ENCODE data around the gene LYZL1.
"Not testable (repeated sequence)": the region's sequence is repeated elsewhere in the genome, so short reads cannot be mapped to it uniquely, and the experiment has no call there.

The LYZL1 gene

GRCh38 chr10:29265210-29265768, 23.6 kb upstream of the LYZL1 start:
- DNase-seq: no peak

GRCh38 chr10:29266641-29267040, 22.2 kb upstream of the LYZL1 start:
- peak; percentile 37 for DNase-seq

DNA sequence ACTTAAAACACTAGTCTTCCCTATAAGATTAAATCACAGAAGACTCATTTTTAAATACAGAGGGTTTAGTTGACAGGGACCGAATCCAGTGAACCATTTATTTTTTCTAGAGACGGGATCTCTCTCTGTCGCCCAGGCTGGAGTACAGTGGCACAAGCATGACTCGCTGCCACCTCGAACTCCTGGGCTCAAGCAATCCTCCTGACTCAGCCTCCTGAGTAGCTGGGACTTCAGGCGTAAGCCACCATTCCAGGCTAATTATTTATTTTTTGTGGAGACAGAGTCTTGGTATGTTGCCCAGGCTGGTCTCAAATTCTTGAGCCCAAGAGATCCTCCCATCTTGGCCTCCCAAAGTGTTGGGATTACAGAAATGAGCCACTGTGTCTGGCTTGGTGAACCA, 20.9 kb upstream of the LYZL1 start:
- DNase-seq: no peak

- DNase-seq: no peak
Measured at GRCh38 chr10:29269486-29269885, 19.4 kb upstream of the LYZL1 start.

DNA sequence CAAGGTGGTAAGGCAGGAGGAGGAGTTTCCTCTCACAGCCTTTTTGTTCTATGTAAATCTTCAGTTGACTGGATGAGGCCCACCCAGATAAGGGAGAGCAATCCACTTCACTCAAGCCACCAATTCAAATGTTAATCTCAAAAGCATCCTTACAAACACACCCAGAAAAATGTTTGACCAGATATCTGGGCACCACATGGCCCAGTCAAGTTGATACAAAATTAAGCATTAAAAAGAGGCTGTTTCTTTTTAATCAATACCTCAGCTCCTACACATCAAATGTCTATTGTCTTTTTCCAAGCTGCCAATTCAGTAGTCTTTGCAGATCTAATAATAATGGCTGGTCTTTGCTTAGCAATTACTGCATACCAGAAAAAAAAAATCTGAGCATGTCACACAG, 18.0 kb upstream of the LYZL1 start:
- no peak for DNase-seq

DNA sequence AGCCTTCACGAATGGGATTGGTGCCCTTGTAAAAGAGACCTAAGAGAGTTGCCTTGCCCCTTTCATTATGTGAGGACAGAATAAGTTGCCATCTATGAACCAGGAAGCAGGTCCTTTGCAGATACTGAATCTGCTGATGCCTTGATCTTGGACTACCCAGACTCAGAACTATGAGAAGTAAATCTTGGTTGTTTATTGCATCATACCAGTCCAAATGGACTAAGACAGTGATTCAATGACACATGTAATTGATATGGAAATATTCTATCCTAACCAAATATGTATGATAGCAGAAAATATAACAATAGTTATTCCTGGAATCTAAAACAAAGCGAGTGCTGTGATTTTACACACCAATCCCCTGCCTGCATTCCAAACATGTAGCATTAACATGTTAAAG, 17.0 kb upstream of the LYZL1 start:
- no peak for DNase-seq

GRCh38 chr10:29273478-29273877, 15.4 kb upstream of the LYZL1 start:
- no peak for DNase-seq

DNA sequence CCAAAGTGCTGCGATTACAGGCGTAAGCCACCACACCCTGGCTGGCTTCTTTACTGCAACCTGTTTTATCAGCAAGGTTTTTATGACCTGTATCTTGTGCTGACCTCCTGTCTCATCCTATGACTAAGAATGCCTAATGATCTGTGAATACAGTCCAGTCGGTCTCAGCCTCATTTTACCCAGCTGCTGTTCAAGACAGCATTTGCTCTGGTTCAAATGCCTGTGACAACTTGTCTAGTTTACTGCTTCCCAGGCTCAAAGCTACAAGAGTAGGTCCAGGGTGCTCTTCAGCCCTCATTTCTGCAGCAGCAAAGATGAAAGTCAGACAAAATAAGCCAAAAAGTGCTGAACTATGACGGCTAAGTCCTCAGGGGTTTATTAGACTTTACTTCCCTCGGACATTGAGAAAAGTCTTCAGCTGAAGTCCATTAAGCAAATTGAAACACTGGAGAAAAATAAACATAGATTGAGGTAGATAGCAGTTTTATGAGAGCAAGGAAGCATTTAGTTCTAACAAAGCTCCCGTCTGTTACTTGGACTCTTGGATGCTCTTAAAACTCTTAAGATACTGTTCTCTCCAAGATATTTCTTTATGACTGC, 12.5 kb upstream of the LYZL1 start:
- no peak for DNase-seq

DNA sequence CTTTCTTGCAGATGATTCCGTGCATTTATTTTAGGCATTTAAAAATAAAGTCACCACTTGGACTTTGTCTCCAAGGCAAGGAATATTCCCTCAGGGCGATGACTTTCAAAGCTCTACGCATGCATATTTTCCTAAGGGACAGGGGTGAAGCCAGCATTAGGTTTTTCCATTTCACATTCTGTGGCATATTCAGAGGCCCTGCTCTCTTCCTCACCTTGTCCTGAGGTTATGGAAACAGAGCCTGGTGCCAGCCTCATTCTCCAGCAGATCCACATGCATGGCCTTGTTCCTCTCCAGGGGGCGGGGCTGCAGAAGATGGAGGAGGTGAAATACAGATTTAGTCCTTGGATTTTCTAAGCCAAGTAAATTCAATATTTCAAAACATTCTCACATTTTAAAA, 11.6 kb upstream of the LYZL1 start:
- no peak for DNase-seq

DNA sequence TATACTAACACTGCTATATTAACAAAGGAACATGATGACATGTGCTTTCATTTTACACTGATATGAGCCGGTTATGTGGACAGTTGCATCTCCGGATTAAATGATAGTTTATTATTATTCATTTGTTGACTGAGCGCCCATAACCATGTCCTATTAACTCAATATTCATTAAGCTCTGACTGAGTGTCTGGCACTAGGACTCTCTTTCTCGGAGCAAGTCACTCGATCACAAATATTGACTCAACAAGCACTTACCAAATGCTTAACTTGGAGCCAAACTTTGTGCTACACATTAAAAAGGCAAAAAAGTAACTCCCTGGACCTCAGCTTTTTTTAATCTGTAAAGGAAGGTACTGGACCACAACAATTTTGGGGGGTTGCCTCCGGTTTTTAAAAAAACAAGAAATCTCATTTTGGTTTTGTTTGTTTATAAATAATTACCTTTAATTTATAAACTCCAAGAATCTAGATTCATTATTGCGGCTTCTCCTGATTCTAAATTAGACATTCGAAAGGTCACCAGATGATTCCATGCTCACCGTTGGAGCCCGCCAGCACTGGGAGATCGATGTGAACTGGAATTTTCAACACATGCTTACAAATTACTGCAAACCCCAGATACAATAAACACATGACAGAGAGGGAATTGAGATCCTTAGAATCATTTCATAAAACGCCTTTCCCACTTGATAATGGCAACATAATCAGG, 8.9 kb upstream of the LYZL1 start:
- DNase-seq: no peak

GRCh38 chr10:29280488-29280840, 8.4 kb upstream of the LYZL1 start:
- DNase-seq: no peak

DNA sequence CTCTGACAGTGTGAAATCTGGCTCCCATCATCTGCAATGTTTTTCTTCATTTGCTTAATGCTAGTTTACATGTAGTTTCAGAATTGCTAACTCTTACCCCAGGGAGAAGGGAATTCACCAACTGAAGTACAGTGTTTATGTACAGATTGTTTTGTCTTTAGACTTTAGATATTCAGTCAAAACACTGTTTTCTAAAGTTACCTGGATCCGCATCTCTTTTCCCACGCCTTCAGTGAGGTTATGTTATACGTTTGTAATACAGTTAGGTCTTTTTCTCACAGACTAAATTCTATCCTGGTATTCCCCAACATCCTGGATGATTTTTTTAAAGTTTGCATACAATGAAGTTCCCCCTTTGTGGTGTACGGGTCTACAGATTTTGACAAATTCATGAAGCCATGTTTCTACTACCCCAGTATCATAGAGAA, 3.2 kb upstream of the LYZL1 start:
- DNase-seq: no peak

DNA sequence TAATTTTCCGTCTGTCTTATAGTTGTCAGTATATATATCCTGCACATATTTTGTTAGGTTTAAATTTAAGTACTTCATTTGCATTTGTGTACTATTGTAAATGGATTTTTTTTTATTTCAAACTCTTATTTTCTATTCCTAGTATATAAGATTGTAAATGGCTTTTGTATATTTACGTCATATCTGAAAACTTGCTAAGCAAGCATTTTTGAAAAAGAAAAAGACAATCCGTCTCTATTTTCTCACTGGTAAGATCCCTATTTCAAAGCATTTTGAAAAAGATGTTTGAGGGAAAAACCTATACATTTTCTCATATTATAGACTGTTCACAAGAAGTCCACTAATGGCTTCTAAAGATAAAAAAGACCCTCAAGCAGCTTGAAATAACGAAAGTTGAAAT, 1.2 kb upstream of the LYZL1 start:
- no peak for DNase-seq

- not testable (repeated sequence) for DNase-seq
Measured at GRCh38 chr10:29291561-29291960, 2.7 kb downstream of the LYZL1 start.

GRCh38 chr10:29292406-29292805, 3.5 kb downstream of the LYZL1 start:
- not testable (repeated sequence) for DNase-seq

- no peak for DNase-seq
Measured at GRCh38 chr10:29295813-29296212, 6.9 kb downstream of the LYZL1 start.

GRCh38 chr10:29297678-29298077, 8.8 kb downstream of the LYZL1 start:
- no peak for DNase-seq

DNA sequence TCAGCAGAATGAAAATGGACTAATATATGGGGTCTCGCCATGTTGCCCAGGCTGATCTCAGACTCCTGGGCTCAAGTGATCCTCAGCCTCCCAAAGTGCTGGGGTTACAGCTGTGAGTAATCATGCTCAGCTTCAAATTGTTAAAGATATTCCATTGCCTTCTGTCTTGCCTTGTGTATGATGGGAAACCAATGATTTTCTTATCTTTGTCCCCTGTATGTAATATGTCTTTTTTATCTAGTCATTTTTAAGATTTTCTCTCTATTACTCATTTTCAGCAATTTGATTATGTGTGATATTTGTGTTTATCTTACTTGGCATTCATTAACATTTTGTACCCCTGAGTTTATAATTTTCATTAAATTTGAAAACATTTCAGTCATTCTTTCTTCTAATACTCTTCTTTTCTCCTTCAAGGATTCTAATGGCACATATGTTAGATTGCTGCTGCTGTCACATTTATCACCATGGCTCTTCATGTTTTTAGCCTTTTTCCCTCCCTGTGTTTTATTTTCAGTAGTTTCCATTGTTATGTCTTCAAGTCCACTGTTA, 12.6 kb downstream of the LYZL1 start:
- DNase-seq: no peak

DNA sequence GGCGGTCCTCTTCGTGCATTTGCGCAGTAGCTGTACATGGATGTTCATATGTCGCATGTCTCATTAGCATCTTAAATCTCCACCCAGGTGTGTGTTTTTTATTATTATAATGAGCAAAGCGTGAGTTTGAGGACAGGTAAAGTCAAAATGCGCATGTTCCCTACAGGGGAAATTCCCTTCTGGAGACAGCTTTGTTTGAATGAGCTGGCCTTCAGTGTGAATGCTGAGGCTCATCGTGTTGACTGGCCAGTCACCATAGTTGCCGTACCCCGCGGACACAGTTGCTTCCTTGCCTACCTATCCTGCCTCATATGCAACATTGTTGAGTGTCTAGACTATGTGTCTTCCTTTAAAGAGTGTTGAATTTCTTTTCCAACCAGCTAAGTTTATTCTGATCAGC, 13.6 kb downstream of the LYZL1 start:
- DNase-seq: no peak

- DNase-seq: peak; percentile 20
Measured at GRCh38 chr10:29304264-29304994, 15.6 kb downstream of the LYZL1 start.

DNA sequence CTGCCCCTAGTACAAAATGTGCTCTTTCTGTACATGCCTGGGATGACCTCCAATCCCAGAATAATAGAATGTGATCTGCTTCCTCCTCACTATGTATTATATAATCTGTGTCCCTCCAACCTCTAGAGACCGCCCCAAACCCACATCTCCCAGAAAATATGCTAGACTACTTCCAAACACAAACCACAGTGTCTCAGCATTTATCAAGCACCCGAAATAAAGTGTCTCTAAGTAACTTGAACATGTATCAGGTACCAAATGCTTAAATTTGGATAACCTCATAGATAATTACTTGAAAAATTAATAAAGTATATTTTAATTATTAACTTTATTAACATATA, 16.1 kb downstream of the LYZL1 start:
- DNase-seq: no peak

DNA sequence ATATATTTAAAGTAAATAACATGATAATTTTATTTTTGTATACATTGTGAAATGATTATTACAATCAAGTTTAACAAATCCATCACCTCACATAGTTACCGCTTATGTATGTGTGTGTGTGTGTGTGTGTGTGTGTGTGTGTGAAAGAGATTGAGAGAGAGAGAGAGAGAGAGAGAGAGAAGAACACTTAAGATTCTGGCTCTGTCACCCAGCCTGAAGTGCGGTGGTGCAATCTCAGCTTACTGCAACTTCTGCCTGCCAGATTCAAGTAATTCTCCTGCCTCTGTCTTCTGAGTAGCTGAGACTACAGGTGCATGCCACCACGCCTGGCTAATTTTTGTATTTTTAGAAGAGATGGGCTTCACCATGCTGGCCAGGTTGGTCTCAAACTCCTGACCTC, 17.8 kb downstream of the LYZL1 start:
- no peak for DNase-seq

- not testable (repeated sequence) for DNase-seq
Measured at GRCh38 chr10:29308142-29308541, 19.3 kb downstream of the LYZL1 start.

DNA sequence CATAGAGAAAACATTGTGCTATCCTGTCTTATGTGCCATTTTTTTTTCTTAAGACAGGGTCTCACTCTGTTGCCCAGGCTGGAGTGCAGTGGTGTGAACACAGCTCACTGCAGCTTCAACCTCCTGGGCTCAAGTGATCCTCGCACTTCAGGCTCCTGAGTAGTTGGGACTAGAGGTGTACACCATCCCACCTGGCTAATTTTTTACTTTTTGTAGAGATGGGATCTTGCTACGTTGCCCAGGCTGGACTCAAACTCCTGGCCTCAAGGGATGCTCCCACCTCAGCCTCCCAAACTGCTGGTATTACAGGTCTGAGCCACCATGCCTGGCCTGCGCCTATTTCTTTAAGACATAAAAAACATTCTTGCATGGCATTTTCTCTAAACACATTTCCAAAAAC, 20.6 kb downstream of the LYZL1 start:
- no peak for DNase-seq

Measured in NCI-H1092 (cell line).